Activated CD4-positive, alpha-beta T cell treated with anti-CD3 and anti-CD28 coated beads for 1 hour (primary cell): ENCODE measurements around the gene RING1.

Experiments used
- DNase-seq: peaks from one replicate; pipeline ENCODE4 v3.0.0-alpha.2; 2020

The RING1 gene

DNA sequence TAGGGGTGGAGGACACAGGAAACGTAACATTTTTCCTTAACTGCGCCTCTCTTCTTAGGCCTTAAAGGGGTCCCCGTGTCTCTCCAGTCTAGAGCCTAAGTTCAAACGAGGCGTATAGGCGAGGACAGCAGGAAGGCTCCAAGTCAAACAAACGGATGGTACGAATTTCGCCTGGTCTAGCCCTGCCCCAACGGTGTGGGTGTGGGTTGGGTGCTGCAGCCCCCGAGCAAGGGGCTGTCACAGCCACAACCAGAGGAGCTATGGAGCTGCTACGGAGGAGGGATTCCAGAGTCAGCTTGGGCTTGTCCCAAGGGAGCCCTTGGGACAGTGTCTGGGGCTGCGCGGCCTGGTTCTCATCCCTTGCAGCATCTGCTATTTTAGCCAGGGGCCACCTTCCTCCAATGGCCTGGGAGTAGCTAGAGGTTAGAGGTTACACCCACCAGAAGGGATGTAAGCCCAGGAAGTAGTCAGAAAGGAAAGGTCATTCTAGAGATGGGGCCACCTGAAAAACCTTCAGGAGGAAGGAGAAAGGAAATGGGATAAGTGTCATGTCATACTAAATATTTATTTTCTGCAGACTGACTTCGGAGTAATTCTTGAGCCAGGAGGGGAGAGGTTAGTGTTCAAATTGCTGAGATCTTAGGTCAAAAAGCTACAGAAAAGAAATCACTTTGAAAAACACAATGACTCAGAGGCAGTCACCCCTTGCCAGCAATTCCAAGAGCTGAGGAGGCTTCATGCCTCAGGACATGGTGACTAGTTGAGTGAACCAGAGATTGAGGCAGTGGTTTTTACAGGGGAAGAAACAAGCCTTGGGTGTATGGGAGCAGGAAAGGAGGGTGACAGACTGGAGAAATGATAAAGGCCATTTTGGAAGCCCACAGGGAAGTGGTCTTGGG, 41.7 kb downstream of the RING1 start:
- no peak for DNase-seq

DNA sequence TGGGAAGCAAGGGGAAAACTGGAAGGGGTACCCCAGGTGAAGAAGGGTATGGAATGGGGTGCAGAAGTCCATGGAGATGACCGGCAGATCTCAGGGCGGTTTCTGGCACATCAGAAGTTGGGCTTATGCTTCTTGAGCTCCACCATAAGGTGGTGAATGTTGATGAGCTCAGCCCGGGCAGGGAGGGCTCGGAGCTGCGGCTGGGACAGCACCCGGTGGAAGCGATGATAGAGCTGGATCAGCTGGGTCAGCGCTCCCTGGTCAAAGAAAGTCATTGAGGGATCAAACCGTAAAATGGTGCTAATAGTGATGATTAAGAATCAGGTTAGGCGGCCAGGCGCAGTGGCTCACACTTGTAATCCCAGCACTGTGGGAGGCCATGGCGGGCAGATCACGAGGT, 42.4 kb downstream of the RING1 start:
- DNase-seq: no peak

DNA sequence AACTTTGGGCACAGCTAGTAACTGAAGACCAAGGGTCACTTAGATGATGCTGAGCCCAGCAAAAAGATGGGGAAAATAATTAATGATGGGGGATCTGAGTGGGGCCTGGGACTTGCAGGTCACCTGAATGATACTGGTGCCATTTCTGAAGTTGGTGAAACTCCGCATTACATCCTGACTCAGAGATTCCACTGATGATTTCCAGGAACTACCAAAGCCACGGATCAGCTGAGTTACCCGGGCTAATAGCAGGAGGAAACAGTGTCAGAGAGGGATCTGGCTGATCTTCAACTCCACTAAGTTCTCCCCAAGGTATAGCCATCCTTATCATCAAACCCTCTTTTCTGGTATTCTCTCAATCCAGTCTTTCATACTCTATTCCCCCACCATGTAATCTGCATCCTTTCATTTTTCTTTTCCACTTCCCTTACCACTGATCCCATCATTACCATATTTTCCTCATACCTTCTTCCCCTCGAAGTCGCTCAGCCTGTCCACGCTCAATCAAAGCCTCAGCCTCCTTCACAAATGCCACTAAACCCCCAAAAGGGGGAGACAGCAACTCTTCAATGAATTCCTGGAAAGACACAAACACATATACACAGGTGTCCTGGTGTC, 43.2 kb downstream of the RING1 start:
- DNase-seq: no peak

DNA sequence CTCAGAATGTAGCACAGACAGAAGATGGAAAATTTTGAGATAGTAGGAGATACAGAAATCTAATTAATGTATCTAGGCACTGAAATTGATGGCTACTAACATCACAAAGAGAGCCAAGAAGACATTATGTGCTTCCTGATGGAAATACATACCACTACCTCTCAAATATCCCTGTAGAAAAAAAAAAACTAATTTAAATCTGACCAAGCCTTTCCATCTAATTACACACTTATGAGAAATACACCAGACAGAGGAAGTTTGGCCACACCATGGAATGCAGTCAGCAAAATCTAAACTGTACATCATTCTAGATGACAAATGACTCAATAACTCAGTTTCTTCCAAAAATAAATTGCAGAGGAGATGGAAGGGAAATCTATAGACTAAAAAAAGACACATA, 44.5 kb downstream of the RING1 start:
- no peak for DNase-seq

DNA sequence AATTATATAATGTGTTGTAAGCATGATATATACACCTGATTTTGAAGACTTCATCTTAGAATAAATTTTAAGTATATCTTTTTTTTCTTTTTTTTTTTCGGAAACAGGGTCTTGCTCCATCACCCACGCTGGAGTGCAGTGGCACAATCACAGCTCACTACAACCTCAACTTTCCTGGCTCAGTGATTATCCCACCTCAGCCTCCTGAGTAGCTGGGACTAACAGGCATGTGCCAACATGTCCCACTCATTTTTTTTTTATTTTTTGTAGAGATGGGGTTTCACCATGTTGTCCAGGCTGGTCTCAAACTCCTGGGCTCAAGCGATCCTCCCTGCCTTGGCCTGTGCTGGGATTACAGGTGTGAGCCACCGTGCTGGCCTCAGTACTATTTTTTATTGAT, 46.3 kb downstream of the RING1 start:
- no peak for DNase-seq

DNA sequence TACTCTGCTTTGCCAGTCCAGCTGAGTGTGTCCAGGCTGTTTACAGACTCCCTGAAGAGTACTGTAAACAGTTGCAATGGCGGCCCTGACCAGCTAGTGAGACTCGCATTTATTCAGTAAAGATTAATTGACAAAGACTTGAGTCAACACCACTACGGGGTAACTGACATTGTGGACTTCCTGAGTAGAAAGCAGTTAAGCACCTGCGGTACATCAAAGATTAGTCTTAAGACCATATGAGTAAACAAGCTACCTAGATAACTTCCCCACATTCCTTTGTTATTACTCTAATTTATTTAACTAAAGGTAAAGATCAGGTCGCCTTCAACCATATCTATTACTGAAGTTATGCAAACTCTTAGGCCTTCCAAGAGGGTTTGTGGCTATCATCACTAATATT, 50.7 kb downstream of the RING1 start:
- DNase-seq: no peak
